Loucy (cell line): ENCODE results near the gene MORC3.

Experiments
- H2AFZ ChIP-seq: fragments of 200-600 bp; sonication (generic); 2 replicates; pipeline ENCODE4 v1.6.0; 2016; ENCODE audit warnings: antibody characterized with exemption, mild to moderate bottlenecking, low read length, moderate library complexity
- H3F3A ChIP-seq: fragments of 200-600 bp; 2 replicates; pipeline ENCODE4 v1.6.0; 2016; ENCODE audit warnings: antibody characterized with exemption, low read depth, mild to moderate bottlenecking
- H3K27me3 ChIP-seq: fragments of 200-600 bp; sonication (generic); 2 replicates; pipeline ENCODE4 v1.6.1; 2014; ENCODE audit warnings: low read length, mild to moderate bottlenecking; ENCODE audit not compliant: insufficient read depth, poor library complexity, severe bottlenecking
- H3K36me3 ChIP-seq: fragments of 200-600 bp; sonication (generic); 2 replicates; pipeline ENCODE4 v1.6.1; 2016; ENCODE audit warnings: low read length; ENCODE audit not compliant: insufficient read depth
- H3K4me1 ChIP-seq: fragments of 200-600 bp; sonication (generic); 2 replicates; pipeline ENCODE4 v1.5.1; 2014; ENCODE audit warnings: low read length, mild to moderate bottlenecking; ENCODE audit not compliant: insufficient read depth, poor library complexity, severe bottlenecking
- H3K4me2 ChIP-seq: fragments of 200-600 bp; sonication (generic); 2 replicates; pipeline ENCODE4 v1.6.0; 2014; ENCODE audit warnings: antibody characterized with exemption, low read length, low read depth, mild to moderate bottlenecking; ENCODE audit not compliant: poor library complexity, severe bottlenecking
- H3K4me3 ChIP-seq: fragments of 200-600 bp; sonication (generic); 2 replicates; pipeline ENCODE4 v1.5.1; 2014; ENCODE audit warnings: low read length, mild to moderate bottlenecking, mixed read lengths; ENCODE audit not compliant: poor library complexity, severe bottlenecking
- H3K79me2 ChIP-seq: fragments of 200-600 bp; sonication (generic); 2 replicates; pipeline ENCODE4 v1.6.1; 2014; ENCODE audit warnings: low read length; ENCODE audit not compliant: insufficient read depth
- H3K9ac ChIP-seq: fragments of 200-600 bp; sonication (generic); 2 replicates; pipeline ENCODE4 v1.6.0; 2014; ENCODE audit warnings: mild to moderate bottlenecking, low read depth, low read length, moderate library complexity; ENCODE audit not compliant: poor library complexity, severe bottlenecking
- H3K9me2 ChIP-seq: fragments of 200-600 bp; sonication (generic); replicated peaks from 2 replicates; pipeline ENCODE4 v1.6.1; 2016; ENCODE audit warnings: low read depth, low read length, mixed read lengths
- H3K9me3 ChIP-seq: fragments of 200-600 bp; sonication (generic); 2 replicates; pipeline ENCODE4 v1.6.1; 2014; ENCODE audit warnings: mild to moderate bottlenecking, antibody characterized with exemption, low read length, low read depth; ENCODE audit not compliant: insufficient read depth
- H4K20me1 ChIP-seq: fragments of 200-600 bp; sonication (generic); 2 replicates; pipeline ENCODE4 v1.6.0; 2014; ENCODE audit warnings: antibody characterized with exemption, low read length, mild to moderate bottlenecking; ENCODE audit not compliant: insufficient read depth, poor library complexity, severe bottlenecking
- EZH2phosphoT487 ChIP-seq: fragments of 200-600 bp; IDR thresholded peaks from 2 replicates; pipeline ENCODE4 v1.6.1; 2018; ENCODE audit warnings: antibody characterized with exemption, mild to moderate bottlenecking, moderate library complexity, borderline replicate concordance
- TF ChIP-seq, protein P1 (sequence below): fragments of 200-600 bp; sonication (generic); conservative IDR thresholded peaks from 2 replicates; pipeline ENCODE4 v1.5.1; 2014; ENCODE audit warnings: mild to moderate bottlenecking, antibody characterized with exemption, low read length

MORC3 gene

DNA sequence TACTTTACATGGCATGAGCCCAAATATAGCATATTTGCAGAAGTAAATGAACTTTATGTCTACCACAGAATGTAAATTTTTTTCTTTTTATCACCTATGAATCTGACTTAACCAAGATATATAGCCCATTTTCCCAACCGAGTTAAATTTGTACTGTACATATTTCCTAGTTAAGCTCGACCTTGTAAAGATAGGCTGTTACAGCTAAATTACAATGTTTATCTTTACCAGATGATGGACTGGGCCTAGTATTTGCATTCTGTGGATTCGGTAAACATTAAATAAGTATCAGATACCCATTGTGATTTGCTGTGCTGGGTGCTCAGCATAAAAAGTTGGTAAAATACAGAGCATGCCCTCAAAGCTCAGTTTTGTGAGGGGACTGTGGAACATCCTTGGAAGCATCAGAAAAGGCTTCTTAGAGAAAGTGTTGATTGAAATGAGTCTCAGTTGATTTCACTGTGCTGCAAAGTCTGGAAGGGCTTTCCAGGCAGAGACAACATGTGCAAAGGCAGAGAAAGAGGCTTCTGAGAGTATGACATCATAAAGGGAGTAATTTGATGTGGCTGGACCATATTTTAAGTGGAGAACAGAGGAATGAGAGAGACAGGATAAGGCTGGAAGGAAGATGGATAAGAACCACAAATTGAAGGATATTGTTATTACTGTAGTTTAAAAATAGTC is 27.4 kb downstream of the MORC3 start:
- H3K9me2 ChIP-seq = no peaks in the 10 kb centered on the region
- no peaks in the 10 kb centered on the region for H4K20me1 ChIP-seq
- TF ChIP-seq, protein P1, sequence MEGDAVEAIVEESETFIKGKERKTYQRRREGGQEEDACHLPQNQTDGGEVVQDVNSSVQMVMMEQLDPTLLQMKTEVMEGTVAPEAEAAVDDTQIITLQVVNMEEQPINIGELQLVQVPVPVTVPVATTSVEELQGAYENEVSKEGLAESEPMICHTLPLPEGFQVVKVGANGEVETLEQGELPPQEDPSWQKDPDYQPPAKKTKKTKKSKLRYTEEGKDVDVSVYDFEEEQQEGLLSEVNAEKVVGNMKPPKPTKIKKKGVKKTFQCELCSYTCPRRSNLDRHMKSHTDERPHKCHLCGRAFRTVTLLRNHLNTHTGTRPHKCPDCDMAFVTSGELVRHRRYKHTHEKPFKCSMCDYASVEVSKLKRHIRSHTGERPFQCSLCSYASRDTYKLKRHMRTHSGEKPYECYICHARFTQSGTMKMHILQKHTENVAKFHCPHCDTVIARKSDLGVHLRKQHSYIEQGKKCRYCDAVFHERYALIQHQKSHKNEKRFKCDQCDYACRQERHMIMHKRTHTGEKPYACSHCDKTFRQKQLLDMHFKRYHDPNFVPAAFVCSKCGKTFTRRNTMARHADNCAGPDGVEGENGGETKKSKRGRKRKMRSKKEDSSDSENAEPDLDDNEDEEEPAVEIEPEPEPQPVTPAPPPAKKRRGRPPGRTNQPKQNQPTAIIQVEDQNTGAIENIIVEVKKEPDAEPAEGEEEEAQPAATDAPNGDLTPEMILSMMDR = no peak
- no peak for TF ChIP-seq EZH2phosphoT487
- peaks cover 89% of the 10 kb centered on the region; the same call in 1 of the 2 replicates for H3K36me3 ChIP-seq
- no peak overlapping the region for H3K9ac ChIP-seq
- H3K27me3 ChIP-seq = no peaks in the 10 kb centered on the region
- no peaks in the 10 kb centered on the region for H3K79me2 ChIP-seq
- H3K4me2 ChIP-seq = no peak overlapping the region
- no peaks in the 10 kb centered on the region for H3K9me3 ChIP-seq
- no peak overlapping the region for H2AFZ ChIP-seq
- H3F3A ChIP-seq = no peaks in the 10 kb centered on the region
- no peaks in the 10 kb centered on the region for H3K4me1 ChIP-seq
- H3K4me3 ChIP-seq = no peak overlapping the region

DNA sequence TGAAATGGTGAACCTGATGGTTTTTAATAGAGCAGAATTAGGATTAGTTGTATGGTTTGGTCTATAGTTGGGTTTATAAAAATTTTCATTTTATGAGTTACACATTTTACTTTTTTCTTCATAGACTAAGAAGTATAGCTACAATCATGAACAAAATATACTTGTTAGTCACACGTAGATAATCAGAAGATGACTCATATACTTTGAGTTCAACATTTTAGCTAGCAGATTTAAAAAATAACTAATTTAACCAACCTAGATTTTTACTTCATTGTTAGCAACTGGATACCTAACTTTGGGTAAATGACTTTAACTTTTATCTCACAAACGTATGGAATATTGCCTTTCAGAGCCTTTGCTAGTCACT is 27.9 kb downstream of the MORC3 start:
- H3K4me2 ChIP-seq = no peak overlapping the region
- H3K9ac ChIP-seq = no peak overlapping the region
- H3K4me1 ChIP-seq = no peaks in the 10 kb centered on the region
- H3K27me3 ChIP-seq = no peaks in the 10 kb centered on the region
- TF ChIP-seq, protein P1 = no peak
- H3K36me3 ChIP-seq = peaks cover 91% of the 10 kb centered on the region; the same call in 1 of the 2 replicates
- no peak overlapping the region for H3K4me3 ChIP-seq
- H4K20me1 ChIP-seq = no peaks in the 10 kb centered on the region
- no peaks in the 10 kb centered on the region for H3F3A ChIP-seq
- no peaks in the 10 kb centered on the region for H3K9me3 ChIP-seq
- no peaks in the 10 kb centered on the region for H3K79me2 ChIP-seq
- no peaks in the 10 kb centered on the region for H3K9me2 ChIP-seq
- H2AFZ ChIP-seq = no peak overlapping the region

DNA sequence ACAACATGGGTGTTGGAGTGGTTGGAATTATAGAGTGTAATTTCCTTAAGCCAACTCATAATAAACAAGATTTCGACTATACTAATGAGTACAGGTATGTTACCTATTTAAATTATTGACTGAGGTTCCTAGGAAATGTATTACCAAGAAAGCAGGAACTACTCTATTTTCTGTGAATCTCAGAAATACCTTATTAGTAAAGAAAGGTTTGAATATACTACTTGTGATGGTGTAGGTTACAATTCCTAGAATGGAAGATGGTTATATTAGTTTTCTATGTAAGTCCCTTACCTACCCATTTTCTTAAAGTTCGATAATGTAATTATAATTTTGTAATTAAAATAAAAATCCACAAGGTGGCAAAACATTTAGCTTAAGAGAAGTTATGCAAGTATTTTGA is 29.3 kb downstream of the MORC3 start:
- H2AFZ ChIP-seq = no peak overlapping the region
- H4K20me1 ChIP-seq = no peaks in the 10 kb centered on the region
- no peaks in the 10 kb centered on the region for H3K9me3 ChIP-seq
- H3K4me3 ChIP-seq = no peak overlapping the region
- H3K27me3 ChIP-seq = no peaks in the 10 kb centered on the region
- peaks cover 79% of the 10 kb centered on the region; the same call in 1 of the 2 replicates for H3K36me3 ChIP-seq
- no peaks in the 10 kb centered on the region for H3F3A ChIP-seq
- TF ChIP-seq EZH2phosphoT487 = no peak
- TF ChIP-seq, protein P1 = no peak
- no peaks in the 10 kb centered on the region for H3K9me2 ChIP-seq
- no peaks in the 10 kb centered on the region for H3K79me2 ChIP-seq
- H3K9ac ChIP-seq = no peak overlapping the region
- H3K4me2 ChIP-seq = no peak overlapping the region
- no peaks in the 10 kb centered on the region for H3K4me1 ChIP-seq
